Ascending aorta (tissue), 2 donors: ENCODE data around the gene OR4K13. TPM values are rescaled to one million over a fixed set of nuclear protein-coding genes. Genes with fewer than 3 reads are reported as not detected.

Source experiments
- DNase-seq, 2 donors: peaks; one replicate each; pipeline ENCODE4 v3.0.0-alpha.2; 2019; ENCODE audit warnings: low spot score in 2 of 2
- H3K27ac ChIP-seq, 2 donors: fragments of 200-600 bp; sonication (generic); one replicate each; pipeline ENCODE4 v1.5.1; 2016 to 2017; ENCODE audit warnings: mild to moderate bottlenecking in 1 of 2
- H3K27me3 ChIP-seq: fragments of 200-600 bp; sonication (generic); one replicate; pipeline ENCODE4 v1.5.1; 2017
- H3K36me3 ChIP-seq, 2 donors: fragments of 200-600 bp; sonication (generic); one replicate each; pipeline ENCODE4 v1.5.1; 2016
- H3K4me1 ChIP-seq, 2 donors: fragments of 200-600 bp; sonication (generic); one replicate each; pipeline ENCODE4 v1.5.1; 2016 to 2017; ENCODE audit warnings: mild to moderate bottlenecking in 1 of 2
- H3K4me3 ChIP-seq, 2 donors: fragments of 200-600 bp; sonication (generic); one replicate each; pipeline ENCODE4 v1.5.1; 2016 to 2017; ENCODE audit warnings: mild to moderate bottlenecking in 1 of 2
- H3K9me3 ChIP-seq, 2 donors: fragments of 200-600 bp; sonication (generic); one replicate each; pipeline ENCODE4 v1.5.1; 2016
- CTCF ChIP-seq, 3 experiments: fragments of 200-600 bp in 2 of 3; fragments of 450-650 bp in 1 of 3; sonication (generic) in 2 of 3; IDR thresholded peaks; one replicate each; pipeline ENCODE4 v1.5.1; 2016 to 2019; ENCODE audit warnings: antibody characterized with exemption in 3 of 3, mild to moderate bottlenecking in 1 of 3, moderate library complexity in 1 of 3
- intact Hi-C: fragments of 100-400 bp; cut with DNase I; formaldehyde crosslinking; loops from one replicate; pipeline ENCODE4 v1.15.1; 2023
- total RNA-seq: library from RNA; depleted of rRNA; stranded (reverse); fragments of >200 nt; gene quantifications from one replicate; pipeline ENCODE4 v1.1.0, GENCODE V29; 2016

The OR4K13 gene
- not detected for total RNA-seq

GRCh38 chr14:20035938-20036337 is at the start of gene OR4K13:
Gene OR4K13, minus strand, starts transcription at chr14:20036038. Its CDS starts 1,280 bp downstream, at chr14:20034758.
- Histone ChIP-seq H3K9me3 (no peaks in the 10 kb centered on the region), H3K36me3 (no peaks in the 10 kb centered on the region), H3K4me1 (no peaks in the 10 kb centered on the region), H3K4me3 (no peak within 1 kb of the TSS), H3K27ac (no peak within 1 kb of the TSS), H3K27me3 (no peaks in the 10 kb centered on the region)
- intact Hi-C loops = no loop called here
- DNase-seq = no peak
- no peak for TF ChIP-seq CTCF (IDR thresholded peaks at IDR 0.05)

- Histone ChIP-seq H3K27ac (no peak within 1 kb of the TSS), H3K4me3 (no peak within 1 kb of the TSS), H3K27me3 (no peaks in the 10 kb centered on the region), H3K4me1 (no peaks in the 10 kb centered on the region), H3K9me3 (no peaks in the 10 kb centered on the region), H3K36me3 (no peaks in the 10 kb centered on the region)
- intact Hi-C loops = no loop called here
- no peak for DNase-seq
- TF ChIP-seq CTCF (IDR thresholded peaks at IDR 0.05) = no peak
Observed at GRCh38 chr14:20059745-20060144, 23.9 kb upstream of the OR4K13 start, which contains the start of gene OR4L1. Gene OR4L1, plus strand, starts transcription at chr14:20060045. Its CDS starts 0 bp downstream, at chr14:20060045.

- Histone ChIP-seq H3K27ac (no peak overlapping the region), H3K36me3 (no peaks in the 10 kb centered on the region), H3K4me3 (no peak overlapping the region), H3K4me1 (no peaks in the 10 kb centered on the region), H3K27me3 (no peaks in the 10 kb centered on the region), H3K9me3 (no peaks in the 10 kb centered on the region)
- DNase-seq = no peak
- intact Hi-C loops = no loop called here
- TF ChIP-seq CTCF (IDR thresholded peaks at IDR 0.05) = no peak
Observed at GRCh38 chr14:20048202-20048601, 12.4 kb upstream of the OR4K13 start.

- H3K4me3 ChIP-seq = no peak overlapping the region
- no peaks in the 10 kb centered on the region for H3K9me3 ChIP-seq
- H3K4me1 ChIP-seq = no peaks in the 10 kb centered on the region
- no peaks in the 10 kb centered on the region for H3K27me3 ChIP-seq
- intact Hi-C loops = no loop called here
- no peak for TF ChIP-seq CTCF (IDR thresholded peaks at IDR 0.05)
- DNase-seq = no peak
- no peaks in the 10 kb centered on the region for H3K36me3 ChIP-seq
- H3K27ac ChIP-seq = no peak overlapping the region
Observed at GRCh38 chr14:20044243-20044642, 8.4 kb upstream of the OR4K13 start.

- Histone ChIP-seq H3K4me1 (no peaks in the 10 kb centered on the region), H3K36me3 (no peaks in the 10 kb centered on the region), H3K4me3 (no peak overlapping the region), H3K27ac (no peak overlapping the region), H3K9me3 (no peaks in the 10 kb centered on the region), H3K27me3 (no peaks in the 10 kb centered on the region)
- intact Hi-C loops = no loop called here
- TF ChIP-seq CTCF (IDR thresholded peaks at IDR 0.05) = no peak
- DNase-seq = no peak
Observed at GRCh38 chr14:20035449-20035848, 389 bp downstream of the OR4K13 start.

GRCh38 chr14:20031058-20031457 is 4.8 kb downstream of the OR4K13 start:
- no peak for TF ChIP-seq CTCF (IDR thresholded peaks at IDR 0.05)
- no peak for DNase-seq
- H3K9me3 ChIP-seq = no peaks in the 10 kb centered on the region
- no peak overlapping the region for H3K27ac ChIP-seq
- H3K36me3 ChIP-seq = no peaks in the 10 kb centered on the region
- intact Hi-C loops = no loop called here
- no peak overlapping the region for H3K4me3 ChIP-seq
- H3K27me3 ChIP-seq = no peaks in the 10 kb centered on the region
- H3K4me1 ChIP-seq = no peaks in the 10 kb centered on the region
